Stimulated activated naive CD8-positive, alpha-beta T cell treated with anti-CD3 and anti-CD28 coated beads, Interleukin-15, amount 100 ng/mL, for 72 hours (primary cell): Measurements from ENCODE around the gene CHRNA4.

Source experiments
- ATAC-seq: fragments of 150-1000 bp; cut with Tn5 transposase; 2 replicates; pipeline ENCODE4 v1.10.0; 2021; ENCODE audit warnings: mild to moderate bottlenecking, moderate library complexity
- DNase-seq, 2 donors: peaks; one replicate each; pipeline ENCODE4 v3.0.0; 2021 to 2022
- H3K27ac Mint-ChIP-seq, 2 donors: one replicate each; pipeline ENCODE4 v1.8.0; 2022; ENCODE audit warnings: mild to moderate bottlenecking in 2 of 2, mixed read lengths in 2 of 2, moderate library complexity in 2 of 2
- H3K27me3 Mint-ChIP-seq: one replicate; pipeline ENCODE4 v1.8.0; 2022; ENCODE audit warnings: mixed read lengths
- H3K4me1 Mint-ChIP-seq: one replicate; pipeline ENCODE4 v1.8.0; 2022; ENCODE audit warnings: mild to moderate bottlenecking, mixed read lengths
- H3K4me3 Mint-ChIP-seq, 2 donors: one replicate each; pipeline ENCODE4 v1.8.0; 2022; ENCODE audit warnings: mild to moderate bottlenecking in 2 of 2, mixed read lengths in 2 of 2, moderate library complexity in 1 of 2
- H3K9me3 Mint-ChIP-seq, 2 donors: one replicate each; pipeline ENCODE4 v1.8.0; 2022; ENCODE audit warnings: mixed read lengths in 2 of 2

Gene CHRNA4

DNA sequence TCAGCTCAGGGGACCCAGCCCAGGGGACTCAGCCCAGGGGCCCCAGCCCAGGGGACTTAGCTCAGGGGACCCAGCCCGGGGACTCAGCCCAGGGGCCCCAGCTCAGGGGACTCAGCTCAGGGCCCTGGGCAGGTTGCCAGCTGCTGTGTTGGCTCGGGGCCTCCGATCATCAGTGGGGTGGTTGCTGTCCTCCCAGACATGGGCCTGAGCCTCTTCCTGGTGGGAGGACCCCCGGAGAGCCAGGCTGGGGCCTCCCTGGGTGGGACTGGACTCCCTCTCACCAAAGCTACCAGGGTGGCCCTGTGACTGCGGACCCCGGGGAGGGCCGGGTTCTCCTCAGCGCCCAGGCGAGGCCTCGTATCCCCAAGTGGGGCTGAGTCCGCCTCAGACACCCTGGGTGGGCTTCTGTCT, 63.8 kb downstream of the CHRNA4 start:
- peaks cover 6 to 8% of the 10 kb centered on the region in 2 donors for H3K9me3 Mint-ChIP-seq
- H3K27ac Mint-ChIP-seq = no peak overlapping the region
- H3K4me1 Mint-ChIP-seq = peaks cover 14% of the 10 kb centered on the region
- no peak overlapping the region for H3K4me3 Mint-ChIP-seq
- ATAC-seq (no peak), DNase-seq (no peak)
- H3K27me3 Mint-ChIP-seq = peaks cover 52% of the 10 kb centered on the region

DNA sequence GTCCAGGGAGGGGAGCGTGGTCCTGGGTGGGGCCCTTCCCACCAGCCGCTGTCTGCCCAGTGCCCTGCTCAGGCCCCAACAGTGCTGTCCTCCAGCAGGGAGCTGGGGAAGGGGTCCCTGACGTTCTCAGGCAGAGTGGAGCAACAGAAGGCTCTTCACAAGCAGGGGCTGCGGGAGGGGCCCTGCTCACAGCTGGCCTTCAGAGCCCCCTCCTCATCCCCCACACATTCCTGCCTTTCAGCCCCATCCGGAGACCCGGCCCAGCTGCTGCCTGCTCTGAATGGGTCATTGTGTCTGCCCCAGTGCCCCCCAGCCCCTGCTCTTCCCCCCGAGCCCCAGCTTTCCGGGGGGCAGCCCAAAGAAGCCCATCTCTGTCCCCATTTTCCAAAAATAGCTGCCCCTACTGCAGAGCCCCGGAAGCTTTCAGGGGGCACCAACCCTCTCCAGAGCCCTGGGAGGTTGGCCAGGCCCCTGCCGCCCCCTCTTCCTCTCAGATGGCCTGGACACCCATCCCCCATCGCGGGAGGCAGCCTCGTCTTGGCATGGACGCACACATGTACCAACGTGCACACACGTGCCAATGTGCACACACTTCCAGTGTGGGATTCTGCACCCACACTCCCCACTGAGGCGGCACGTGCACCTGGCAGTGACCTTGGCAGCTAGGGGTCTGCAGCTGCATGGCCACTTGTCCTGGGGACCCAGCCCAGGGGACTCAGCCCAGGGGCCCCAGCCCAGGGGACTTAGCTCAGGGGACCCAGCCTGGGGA, 64.4 kb downstream of the CHRNA4 start:
- no peak for DNase-seq
- peaks cover 4 to 6% of the 10 kb centered on the region in 2 donors for H3K9me3 Mint-ChIP-seq
- no peak for ATAC-seq
- H3K27me3 Mint-ChIP-seq = peaks cover 52% of the 10 kb centered on the region
- no peak overlapping the region for H3K4me3 Mint-ChIP-seq
- peak overlapping the region in 1 of 2 donors; percentile 37 for H3K27ac Mint-ChIP-seq
- H3K4me1 Mint-ChIP-seq = peaks cover 14% of the 10 kb centered on the region

DNA sequence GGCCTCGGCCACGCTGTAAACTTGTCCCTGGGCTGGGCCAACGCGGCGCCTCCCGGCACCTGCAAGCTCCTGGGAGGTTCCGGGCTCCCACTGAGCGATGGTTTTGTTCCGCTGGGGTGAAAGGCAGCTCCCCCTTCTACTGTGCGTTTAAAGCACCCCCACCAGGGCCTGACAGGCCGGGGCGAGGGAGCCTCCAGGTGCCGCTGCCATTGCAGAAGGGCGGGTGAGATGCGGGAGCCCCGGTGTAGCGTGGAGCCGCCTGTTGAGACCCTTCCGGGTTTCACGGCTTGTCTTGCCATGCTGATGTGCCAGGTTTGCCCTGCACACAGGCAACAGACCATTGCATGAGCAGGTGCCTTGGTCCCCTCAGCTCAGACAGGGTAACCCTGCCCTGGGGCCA, 65.3 kb downstream of the CHRNA4 start:
- Mint-ChIP-seq H3K27me3 (peaks cover 48% of the 10 kb centered on the region), H3K9me3 (no peaks in the 10 kb centered on the region), H3K27ac (no peak overlapping the region), H3K4me1 (peaks cover 16% of the 10 kb centered on the region), H3K4me3 (no peak overlapping the region)
- no peak for ATAC-seq
- no peak for DNase-seq

DNA sequence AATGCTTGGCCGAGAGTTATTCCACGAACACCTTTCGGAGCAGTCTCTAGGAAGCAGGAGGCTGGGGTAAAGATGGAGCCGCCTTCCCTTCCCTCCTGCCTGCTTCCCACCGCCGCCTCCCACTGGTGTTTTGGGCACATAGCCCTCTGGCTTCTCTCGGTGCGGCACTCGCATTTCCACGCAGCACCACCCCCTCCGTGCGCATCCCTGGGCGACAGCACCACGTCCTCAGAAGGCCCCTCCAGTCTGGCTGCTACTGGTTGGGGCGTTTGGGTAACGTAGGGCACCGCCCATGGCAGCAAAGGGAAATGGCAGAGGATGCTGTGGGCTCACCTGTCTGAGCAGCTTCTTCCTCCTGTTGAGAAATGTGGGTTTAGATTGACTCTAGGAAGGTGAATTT, 65.7 kb downstream of the CHRNA4 start:
- peaks cover 44% of the 10 kb centered on the region for H3K27me3 Mint-ChIP-seq
- no peak overlapping the region for H3K27ac Mint-ChIP-seq
- H3K9me3 Mint-ChIP-seq = no peaks in the 10 kb centered on the region
- peaks cover 20% of the 10 kb centered on the region for H3K4me1 Mint-ChIP-seq
- no peak for ATAC-seq
- DNase-seq = no peak
- H3K4me3 Mint-ChIP-seq = no peak overlapping the region

DNA sequence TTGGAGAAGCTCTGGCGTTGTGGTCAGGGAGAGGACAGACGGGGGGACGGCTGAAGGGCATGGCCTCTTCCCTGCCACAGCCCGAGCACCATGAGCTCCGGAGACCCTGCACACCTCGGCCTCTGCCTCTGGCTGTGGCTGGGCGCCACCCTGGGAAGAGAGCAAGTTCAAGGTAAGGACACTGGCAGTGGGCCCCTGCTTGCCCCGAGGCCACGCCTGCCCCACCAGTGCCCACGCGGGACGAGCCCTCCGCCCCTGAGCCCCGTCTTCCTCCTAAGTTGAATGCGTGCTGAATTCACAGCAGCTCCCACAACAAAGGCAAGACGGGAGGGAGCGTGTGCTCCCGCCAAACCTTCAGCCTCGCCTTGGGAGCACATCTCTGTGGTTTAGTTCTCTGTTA, 66.1 kb downstream of the CHRNA4 start:
- Mint-ChIP-seq H3K27ac (peak overlapping the region in 1 of 2 donors; percentile 64), H3K4me3 (no peak overlapping the region), H3K9me3 (no peaks in the 10 kb centered on the region), H3K27me3 (peaks cover 44% of the 10 kb centered on the region), H3K4me1 (peaks cover 21% of the 10 kb centered on the region)
- ATAC-seq = no peak
- DNase-seq = no peak

DNA sequence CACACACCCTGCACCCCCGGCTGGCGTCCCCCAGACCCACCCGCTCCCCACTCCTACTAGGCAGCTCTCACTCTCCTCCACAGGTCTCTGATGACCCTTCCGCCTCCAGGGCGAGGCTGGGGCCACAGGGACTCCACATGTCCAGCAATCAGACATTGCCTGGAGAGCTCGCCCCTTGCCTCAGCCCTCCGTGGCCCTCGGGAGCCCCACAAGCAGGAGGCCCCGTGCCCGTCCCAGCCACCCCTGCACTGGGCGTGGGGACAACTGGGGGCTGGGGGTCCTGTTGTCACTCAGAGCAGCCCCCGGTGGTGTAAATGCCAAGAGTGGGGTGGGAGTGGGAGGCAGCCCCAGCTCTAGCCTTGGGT, 66.6 kb downstream of the CHRNA4 start:
- Mint-ChIP-seq H3K9me3 (no peaks in the 10 kb centered on the region), H3K27ac (peak overlapping the region in 1 of 2 donors; percentile 64), H3K4me3 (no peak overlapping the region), H3K4me1 (peaks cover 21% of the 10 kb centered on the region), H3K27me3 (peaks cover 44% of the 10 kb centered on the region)
- DNase-seq (no peak), ATAC-seq (peak; percentile 6)

DNA sequence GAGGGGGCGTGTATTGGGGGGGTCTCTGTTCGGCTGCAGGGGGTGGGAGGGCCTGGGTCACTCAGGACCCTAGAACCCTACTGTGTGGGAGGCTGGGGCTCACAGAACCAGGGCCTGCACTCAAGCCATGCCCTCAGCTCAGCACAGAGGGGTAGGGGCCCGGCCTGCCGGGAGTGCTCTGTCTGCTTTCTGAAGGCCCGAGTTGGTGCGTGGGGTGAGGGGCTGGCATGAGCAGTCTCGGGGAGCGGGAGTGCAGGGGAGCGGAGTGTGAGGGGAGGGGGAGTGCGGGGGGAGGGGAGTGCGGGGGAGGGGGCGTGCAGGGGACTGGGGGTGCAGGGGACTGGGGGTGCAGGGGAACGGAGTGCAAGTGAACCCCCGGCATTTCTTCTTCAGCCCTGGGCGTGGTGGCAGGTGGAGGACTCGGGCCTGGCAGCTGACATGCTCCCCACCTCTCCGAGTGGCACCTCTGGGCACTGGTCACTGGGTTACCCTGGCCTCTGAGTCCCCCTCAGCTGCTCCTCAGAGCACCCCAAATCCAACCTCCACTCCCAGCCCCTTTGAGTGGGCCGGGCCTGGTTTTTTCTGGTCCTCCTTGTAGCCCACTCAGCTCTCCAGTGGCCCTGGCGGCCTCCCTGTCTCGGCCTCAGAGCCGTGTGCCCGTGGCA, 67.1 kb downstream of the CHRNA4 start:
- peaks cover 21% of the 10 kb centered on the region for H3K4me1 Mint-ChIP-seq
- H3K4me3 Mint-ChIP-seq = no peak overlapping the region
- no peaks in the 10 kb centered on the region for H3K9me3 Mint-ChIP-seq
- peaks cover 39% of the 10 kb centered on the region for H3K27me3 Mint-ChIP-seq
- ATAC-seq = peak; percentile 16
- H3K27ac Mint-ChIP-seq = peak overlapping the region in 1 of 2 donors; percentile 54
- DNase-seq = no peak

DNA sequence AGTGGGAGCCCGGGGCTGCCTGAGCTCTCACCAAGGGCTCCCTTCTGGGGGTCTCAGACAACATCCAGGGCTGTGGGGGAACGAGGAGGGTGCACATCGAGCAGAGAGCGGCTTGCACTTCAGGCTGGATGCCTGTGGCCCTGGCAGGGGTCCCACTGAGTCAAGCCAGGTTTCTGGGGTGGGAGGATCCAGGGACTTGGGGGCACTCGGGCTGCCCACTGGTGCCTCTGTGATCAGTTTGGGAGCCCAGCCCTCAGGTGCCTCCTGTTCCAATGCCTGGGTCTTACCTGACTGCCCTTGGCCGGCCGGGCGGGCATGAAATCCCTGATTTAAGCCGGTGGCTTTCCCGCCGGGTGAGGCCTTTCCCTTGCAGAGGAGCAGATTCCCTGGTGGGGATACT, 67.7 kb downstream of the CHRNA4 start:
- DNase-seq (no peak), ATAC-seq (no peak)
- Mint-ChIP-seq H3K27me3 (peaks cover 33% of the 10 kb centered on the region), H3K27ac (peak overlapping the region in 1 of 2 donors; percentile 54), H3K4me3 (no peak overlapping the region), H3K9me3 (no peaks in the 10 kb centered on the region), H3K4me1 (peaks cover 21% of the 10 kb centered on the region)
